Astrocyte of the spinal cord (primary cell): Measurements from ENCODE around the gene ARID4B.

ENCODE experiments used
- DNase-seq: peaks from one replicate; pipeline ENCODE4 v3.0.0; 2011; ENCODE audit warnings: low read depth, low spot score
- H3K4me3 ChIP-seq: 2 replicates; pipeline ENCODE4 v1.5.1; 2011; ENCODE audit warnings: low read depth, mild to moderate bottlenecking, low read length, moderate library complexity
- CTCF ChIP-seq: IDR thresholded peaks from 2 replicates; pipeline ENCODE4 v1.5.1; 2012; ENCODE audit warnings: low read depth, mild to moderate bottlenecking, low read length, inconsistent platforms
- in situ Hi-C: cut with HindIII; loops from 2 replicates; pipeline ENCODE4 v1.10.0; 2017; ENCODE audit warnings: low sequenced_read_pairs

The ARID4B gene

GRCh38 chr1:235151033-235151432 is 176.9 kb downstream of the ARID4B start:
- in situ Hi-C loops, result no loop called here
- DNase-seq, result no peak
- TF ChIP-seq CTCF, result no peak
- H3K4me3 ChIP-seq, result no peak overlapping the region

- no peak overlapping the region for H3K4me3 ChIP-seq
- DNase-seq, result no peak
- TF ChIP-seq CTCF, result no peak
- in situ Hi-C loops, result no loop called here
These were observed 178.2 kb downstream of the ARID4B start for GRCh38 chr1:235149824-235150223.

GRCh38 chr1:235147269-235147668 is 180.7 kb downstream of the ARID4B start:
- in situ Hi-C loops, result no loop called here
- no peak for TF ChIP-seq CTCF
- no peak for DNase-seq
- H3K4me3 ChIP-seq, result no peak overlapping the region

GRCh38 chr1:235145639-235146038 is 182.3 kb downstream of the ARID4B start:
- no peak overlapping the region for H3K4me3 ChIP-seq
- no peak for TF ChIP-seq CTCF
- DNase-seq, result no peak
- in situ Hi-C loops, result no loop called here

- TF ChIP-seq CTCF, result no peak
These were observed 185.0 kb downstream of the ARID4B start for GRCh38 chr1:235142991-235143390.

GRCh38 chr1:235139315-235139714 is 188.7 kb downstream of the ARID4B start:
- in situ Hi-C loops, result no loop called here
- no peak overlapping the region for H3K4me3 ChIP-seq
- no peak for TF ChIP-seq CTCF
- DNase-seq, result no peak

More at GRCh38 chr1:235142991-235143390, 185.0 kb downstream of the ARID4B start:
- no peak overlapping the region for H3K4me3 ChIP-seq
- in situ Hi-C loops, result no loop called here
- DNase-seq, result no peak

- TF ChIP-seq CTCF, result no peak
- in situ Hi-C loops, result no loop called here
- no peak overlapping the region for H3K4me3 ChIP-seq
- DNase-seq, result no peak
These were observed 189.2 kb downstream of the ARID4B start for GRCh38 chr1:235138821-235139220.
